Measurements from ENCODE around the gene CCDC201. TPM values are rescaled to one million over a fixed set of nuclear protein-coding genes. Genes with fewer than 3 reads are reported as not detected.

CCDC201 gene
- total and polyA plus RNA-seq, 2 of the 8 experiments (the other 6 are each of a cell fraction or from before 2014, with no cell fraction given): not detected

- no peak for TF ChIP-seq SIN3A (conservative IDR thresholded peaks at IDR 0.05 in 1 of 2, IDR thresholded peaks at IDR 0.05 in 1 of 2; ENCODE audit: low read depth in 1 of 2, low read length in 2 of 2)
- TF ChIP-seq TCF12 (IDR thresholded peaks at IDR 0.05; ENCODE audit: low read depth, low read length): no peak
- no peak for TF ChIP-seq BACH1 (IDR thresholded peaks at IDR 0.05; ENCODE audit: low read length)
- TF ChIP-seq RAD21 (IDR thresholded peaks at IDR 0.05 in 1 of 2, conservative IDR thresholded peaks at IDR 0.05 in 1 of 2; ENCODE audit: low read depth in 2 of 2, low read length in 2 of 2): no peak
Observed at GRCh38 chr7:45884136-45884535, 11.3 kb upstream of the CCDC201 start (continued).

Data from H1 (cell line).